Measurements from ENCODE around the gene FOXQ1.

DNA sequence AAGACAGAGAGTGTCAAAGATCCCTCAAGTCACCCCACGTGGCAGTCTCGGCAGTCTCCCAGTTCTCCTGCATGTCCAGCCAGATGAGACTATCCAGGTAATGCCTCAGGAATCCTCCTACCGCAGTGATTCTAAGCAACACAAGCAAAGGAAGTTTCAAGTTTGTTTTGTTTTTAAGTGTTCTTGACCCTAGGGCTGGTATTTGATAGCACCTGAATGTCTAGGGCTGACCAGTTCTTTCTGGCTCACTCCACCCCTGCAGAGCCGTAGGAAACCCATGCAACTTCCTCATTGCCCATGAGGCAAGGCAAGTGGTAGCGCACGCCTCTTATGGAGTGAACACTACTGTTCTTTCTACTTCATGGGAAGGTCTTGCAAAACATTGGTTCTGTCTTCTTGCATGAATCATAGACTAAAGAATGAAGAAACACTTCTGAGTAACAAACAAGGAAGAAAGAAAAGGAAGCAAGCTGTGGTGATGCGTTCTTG lies 24.8 kb upstream of the FOXQ1 start:
- TF ChIP-seq, protein P1, sequence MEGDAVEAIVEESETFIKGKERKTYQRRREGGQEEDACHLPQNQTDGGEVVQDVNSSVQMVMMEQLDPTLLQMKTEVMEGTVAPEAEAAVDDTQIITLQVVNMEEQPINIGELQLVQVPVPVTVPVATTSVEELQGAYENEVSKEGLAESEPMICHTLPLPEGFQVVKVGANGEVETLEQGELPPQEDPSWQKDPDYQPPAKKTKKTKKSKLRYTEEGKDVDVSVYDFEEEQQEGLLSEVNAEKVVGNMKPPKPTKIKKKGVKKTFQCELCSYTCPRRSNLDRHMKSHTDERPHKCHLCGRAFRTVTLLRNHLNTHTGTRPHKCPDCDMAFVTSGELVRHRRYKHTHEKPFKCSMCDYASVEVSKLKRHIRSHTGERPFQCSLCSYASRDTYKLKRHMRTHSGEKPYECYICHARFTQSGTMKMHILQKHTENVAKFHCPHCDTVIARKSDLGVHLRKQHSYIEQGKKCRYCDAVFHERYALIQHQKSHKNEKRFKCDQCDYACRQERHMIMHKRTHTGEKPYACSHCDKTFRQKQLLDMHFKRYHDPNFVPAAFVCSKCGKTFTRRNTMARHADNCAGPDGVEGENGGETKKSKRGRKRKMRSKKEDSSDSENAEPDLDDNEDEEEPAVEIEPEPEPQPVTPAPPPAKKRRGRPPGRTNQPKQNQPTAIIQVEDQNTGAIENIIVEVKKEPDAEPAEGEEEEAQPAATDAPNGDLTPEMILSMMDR (IDR thresholded peaks at IDR 0.05; ENCODE audit: extremely low read depth in 1 of 2, insufficient read depth in 1 of 2, low read depth in 1 of 2, low read length in 2 of 2) = no peak
- no peak for TF ChIP-seq FOS (IDR thresholded peaks at IDR 0.05; ENCODE audit: borderline replicate concordance, insufficient read depth, low read length)
- no peak for TF ChIP-seq POLR2A (IDR thresholded peaks at IDR 0.05; ENCODE audit: low read depth, low read length)
- no peak for TF ChIP-seq EZH2 (IDR thresholded peaks at IDR 0.05; ENCODE audit: borderline replicate concordance, low read depth, low read length, severe bottlenecking)
- TF ChIP-seq, protein P2, sequence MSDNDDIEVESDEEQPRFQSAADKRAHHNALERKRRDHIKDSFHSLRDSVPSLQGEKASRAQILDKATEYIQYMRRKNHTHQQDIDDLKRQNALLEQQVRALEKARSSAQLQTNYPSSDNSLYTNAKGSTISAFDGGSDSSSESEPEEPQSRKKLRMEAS (IDR thresholded peaks at IDR 0.05; ENCODE audit: insufficient read depth, insufficient read length) = no peak

Measured in endothelial cell of umbilical vein (primary cell).